Psoas muscle (tissue), 8 donors: ENCODE data around the gene SMIM23. TPM values are rescaled to one million over a fixed set of nuclear protein-coding genes. Genes with fewer than 3 reads are reported as not detected.

Experiments
- ATAC-seq, 4 donors: fragments of 200-7000 bp; cut with Tn5 transposase; one replicate each; pipeline ENCODE4 v1.9.1; 2020; ENCODE audit warnings: moderate library complexity in 3 of 4, mild to moderate bottlenecking in 2 of 4
- DNase-seq, 2 donors: peaks; one replicate each; pipeline ENCODE4 v3.0.0-alpha.2; 2020
- H3K27ac ChIP-seq: fragments of 200-600 bp; one replicate; pipeline ENCODE4 v1.8.0; 2022
- H3K27me3 ChIP-seq, 3 donors: fragments of 200-600 bp in 1 of 3; one replicate each; pipeline versions ENCODE4 v1.6.1 to v1.8.0; 2013 to 2022; ENCODE audit warnings: low read length in 2 of 3, mild to moderate bottlenecking in 2 of 3, moderate library complexity in 1 of 3; ENCODE audit not compliant: insufficient read depth in 3 of 3
- H3K36me3 ChIP-seq, 2 donors: fragments of 200-600 bp in 1 of 2; one replicate each; pipeline versions ENCODE4 v1.6.1 to v1.8.0; 2013 to 2022; ENCODE audit warnings: low read depth in 1 of 2, mild to moderate bottlenecking in 1 of 2, moderate library complexity in 1 of 2; ENCODE audit not compliant: insufficient read depth in 1 of 2
- H3K4me1 ChIP-seq: fragments of 200-600 bp; one replicate; pipeline ENCODE4 v1.8.0; 2022
- H3K4me3 ChIP-seq: fragments of 200-600 bp; one replicate; pipeline ENCODE4 v1.8.0; 2022; ENCODE audit warnings: mild to moderate bottlenecking
- H3K9me3 ChIP-seq: fragments of 200-600 bp; one replicate; pipeline ENCODE4 v1.8.0; 2022
- WGBS, 3 donors: extraction: QIAGEN DNeasy Blood & Tissue Kit; methylation state at CpG; one replicate each; pipeline versions ENCODE4 v1.1.6 to v1.1.7; 2013; 5-methylcytosine and 5-hydroxymethylcytosine counted together
- intact Hi-C, 2 donors: fragments of 100-400 bp; cut with DNase I; formaldehyde crosslinking; loops; one replicate each; pipeline versions ENCODE4 v1.11.0 to v1.14.2; 2022
- polyA plus RNA-seq, 3 donors: library from polyadenylated mRNA; stranded (reverse); fragments of 200-250 nt; gene quantifications; one replicate each; pipeline ENCODE4 v1.2.3, GENCODE V29; 2013
- total RNA-seq, 4 donors: library from RNA; stranded (reverse); fragmentation: NEBNext Ultra II Directional in 2 of 4; extraction: Animal tissue kit (Norgen Biotek cat#: 25700) in 2 of 4; gene quantifications; one replicate each; pipeline versions ENCODE4 v1.2.1 to v1.2.4, GENCODE V29; 2021 to 2023
- TF ChIP-seq, protein P1 (sequence below): fragments of 200-600 bp; IDR thresholded peaks from one replicate; pipeline ENCODE4 v1.8.0; 2022; ENCODE audit warnings: antibody characterized with exemption
- donor health status: healthy with polysubstance abuse.
- donor health status: DM: no; HTN: no; CAD: no; lungs with moderate emphysema.
- donor health status: Bipolar disorder and iron deficiency.
- donor health status: healthy.
- donor health status: DM: yes; HTN: yes; CAD: no.
- donor health status: DM: no; HTN: no; CAD: no.
- donor health status: DM: no; HTN: no; CAD: no.
- donor health status: DM: yes; HTN: yes; CAD: no.

The SMIM23 gene
- total and polyA plus RNA-seq, 7 donors = not detected

DNA sequence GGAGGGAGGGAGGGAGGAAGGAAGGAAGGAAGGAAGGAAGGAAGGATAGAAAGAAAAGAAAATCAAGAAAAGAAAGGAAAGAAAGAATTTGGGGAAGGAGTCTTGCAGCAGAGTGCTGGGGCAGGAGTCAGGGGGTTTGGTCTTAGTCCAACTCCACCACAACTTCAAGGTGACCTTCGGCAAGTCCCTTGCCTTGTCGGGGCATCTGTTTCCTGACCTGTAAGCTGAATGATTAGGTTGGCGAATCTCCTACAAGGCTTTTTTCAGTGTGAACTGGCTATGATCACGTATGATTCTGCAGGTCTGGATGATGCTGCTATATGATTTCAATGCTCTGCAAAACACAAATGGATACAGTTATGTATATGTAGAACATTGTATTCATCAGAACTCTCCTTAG, 20.1 kb downstream of the SMIM23 start:
- Histone ChIP-seq H3K36me3 (no peaks in the 10 kb centered on the region), H3K4me3 (no peak overlapping the region), H3K27me3 (peaks cover 0 to 27% (median 7%) of the 10 kb centered on the region in 3 donors), H3K4me1 (no peaks in the 10 kb centered on the region), H3K27ac (no peak overlapping the region), H3K9me3 (no peaks in the 10 kb centered on the region)
- ATAC-seq (no peak), DNase-seq (no peak)
- intact Hi-C loops = no loop called here
- 65 to 75% (median 74%) methylated on average over 4 of the region's 4 CpGs for WGBS, 3 donors
- TF ChIP-seq, protein P1, sequence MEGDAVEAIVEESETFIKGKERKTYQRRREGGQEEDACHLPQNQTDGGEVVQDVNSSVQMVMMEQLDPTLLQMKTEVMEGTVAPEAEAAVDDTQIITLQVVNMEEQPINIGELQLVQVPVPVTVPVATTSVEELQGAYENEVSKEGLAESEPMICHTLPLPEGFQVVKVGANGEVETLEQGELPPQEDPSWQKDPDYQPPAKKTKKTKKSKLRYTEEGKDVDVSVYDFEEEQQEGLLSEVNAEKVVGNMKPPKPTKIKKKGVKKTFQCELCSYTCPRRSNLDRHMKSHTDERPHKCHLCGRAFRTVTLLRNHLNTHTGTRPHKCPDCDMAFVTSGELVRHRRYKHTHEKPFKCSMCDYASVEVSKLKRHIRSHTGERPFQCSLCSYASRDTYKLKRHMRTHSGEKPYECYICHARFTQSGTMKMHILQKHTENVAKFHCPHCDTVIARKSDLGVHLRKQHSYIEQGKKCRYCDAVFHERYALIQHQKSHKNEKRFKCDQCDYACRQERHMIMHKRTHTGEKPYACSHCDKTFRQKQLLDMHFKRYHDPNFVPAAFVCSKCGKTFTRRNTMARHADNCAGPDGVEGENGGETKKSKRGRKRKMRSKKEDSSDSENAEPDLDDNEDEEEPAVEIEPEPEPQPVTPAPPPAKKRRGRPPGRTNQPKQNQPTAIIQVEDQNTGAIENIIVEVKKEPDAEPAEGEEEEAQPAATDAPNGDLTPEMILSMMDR = no peak

- TF ChIP-seq, protein P1 = no peak
- no peak overlapping the region for H3K4me3 ChIP-seq
- intact Hi-C loops = no loop called here
- no peak for ATAC-seq
- no peaks in the 10 kb centered on the region for H3K36me3 ChIP-seq
- no peak for DNase-seq
- 9 to 12% (median 10%) methylated on average over 22 of the region's 22 CpGs for WGBS, 3 donors
- H3K4me1 ChIP-seq = no peaks in the 10 kb centered on the region
- no peak overlapping the region for H3K27ac ChIP-seq
- H3K27me3 ChIP-seq = peaks cover 0 to 27% (median 7%) of the 10 kb centered on the region in 3 donors
- peaks cover 3% of the 10 kb centered on the region for H3K9me3 ChIP-seq
Observed at GRCh38 chr5:171806976-171807747, 21.5 kb downstream of the SMIM23 start.

GRCh38 chr5:171808453-171808852, 22.8 kb downstream of the SMIM23 start:
- intact Hi-C loops = no loop called here
- WGBS, 3 donors = 84 to 90% (median 89%) methylated on average over 4 of the region's 4 CpGs
- H3K4me3 ChIP-seq = no peak overlapping the region
- peaks cover 3% of the 10 kb centered on the region for H3K9me3 ChIP-seq
- no peak for ATAC-seq
- TF ChIP-seq, protein P1 = no peak
- H3K36me3 ChIP-seq = no peaks in the 10 kb centered on the region
- no peak overlapping the region for H3K27ac ChIP-seq
- H3K4me1 ChIP-seq = no peaks in the 10 kb centered on the region
- DNase-seq = no peak
- H3K27me3 ChIP-seq = peaks cover 0 to 27% (median 7%) of the 10 kb centered on the region in 3 donors

GRCh38 chr5:171808951-171809350, 23.3 kb downstream of the SMIM23 start:
- DNase-seq (no peak), ATAC-seq (no peak)
- Histone ChIP-seq H3K4me1 (no peaks in the 10 kb centered on the region), H3K36me3 (no peaks in the 10 kb centered on the region), H3K9me3 (peaks cover 3% of the 10 kb centered on the region), H3K4me3 (no peak overlapping the region), H3K27ac (no peak overlapping the region), H3K27me3 (peaks cover 0 to 27% (median 7%) of the 10 kb centered on the region in 3 donors)
- TF ChIP-seq, protein P1 = no peak
- intact Hi-C loops = no loop called here

DNA sequence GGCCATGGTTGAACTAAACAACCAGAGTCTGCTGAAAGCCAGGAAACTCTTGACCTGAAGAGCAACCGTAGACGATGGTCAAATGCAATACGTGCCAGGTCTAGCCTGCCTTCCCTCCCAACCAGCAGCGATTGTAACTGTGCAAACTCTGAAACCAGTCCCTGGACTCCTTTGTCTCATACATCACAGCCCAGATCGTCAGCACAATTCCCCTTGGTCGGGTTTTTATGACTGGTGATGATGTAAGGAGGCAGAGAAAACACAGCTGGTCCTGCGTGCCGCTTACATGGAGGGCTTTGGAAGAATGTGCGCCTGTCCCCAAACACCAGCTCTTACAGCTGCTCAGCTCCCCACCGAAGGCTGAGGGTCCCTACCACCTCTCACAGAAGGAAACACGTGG, 24.6 kb downstream of the SMIM23 start:
- H3K4me1 ChIP-seq = no peaks in the 10 kb centered on the region
- DNase-seq (no peak), ATAC-seq (no peak)
- H3K27ac ChIP-seq = no peak overlapping the region
- H3K36me3 ChIP-seq = no peaks in the 10 kb centered on the region
- peaks cover 3% of the 10 kb centered on the region for H3K9me3 ChIP-seq
- WGBS, 3 donors = 17 to 29% (median 26%) methylated on average over 11 of the region's 11 CpGs
- no peak overlapping the region for H3K4me3 ChIP-seq
- H3K27me3 ChIP-seq = peaks cover 0 to 27% (median 7%) of the 10 kb centered on the region in 3 donors
- TF ChIP-seq, protein P1 = no peak
- intact Hi-C loops = no loop called here
